NB4 (cell line): ENCODE results near the gene TRAF5.
"Not testable (repeated sequence)": the region's sequence is repeated elsewhere in the genome, so short reads cannot be mapped to it uniquely, and the experiment has no call there.

Source experiments
- DNase-seq: peaks from one replicate; pipeline ENCODE4 v3.0.0; 2010; ENCODE audit warnings: low read depth
- H3K4me3 ChIP-seq: one replicate; pipeline ENCODE4 v1.5.1; 2011; ENCODE audit warnings: mild to moderate bottlenecking, low read depth, low read length, moderate library complexity
- CTCF ChIP-seq: IDR thresholded peaks from one replicate; pipeline ENCODE4 v1.5.1; 2012; ENCODE audit warnings: low read depth, low read length
- MYC ChIP-seq: IDR thresholded peaks from 2 replicates; pipeline ENCODE4 v1.6.1; 2011; ENCODE audit warnings: low read depth, low read length
- POLR2A ChIP-seq: IDR thresholded peaks from 2 replicates; pipeline ENCODE4 v1.6.1; 2011; ENCODE audit warnings: mild to moderate bottlenecking; ENCODE audit not compliant: insufficient read length; ENCODE audit errors: extremely low read depth
- TF ChIP-seq, protein P1 (sequence below): IDR thresholded peaks from 2 replicates; pipeline ENCODE4 v1.6.1; 2011; ENCODE audit warnings: low read depth, low read length

TRAF5 gene

DNA sequence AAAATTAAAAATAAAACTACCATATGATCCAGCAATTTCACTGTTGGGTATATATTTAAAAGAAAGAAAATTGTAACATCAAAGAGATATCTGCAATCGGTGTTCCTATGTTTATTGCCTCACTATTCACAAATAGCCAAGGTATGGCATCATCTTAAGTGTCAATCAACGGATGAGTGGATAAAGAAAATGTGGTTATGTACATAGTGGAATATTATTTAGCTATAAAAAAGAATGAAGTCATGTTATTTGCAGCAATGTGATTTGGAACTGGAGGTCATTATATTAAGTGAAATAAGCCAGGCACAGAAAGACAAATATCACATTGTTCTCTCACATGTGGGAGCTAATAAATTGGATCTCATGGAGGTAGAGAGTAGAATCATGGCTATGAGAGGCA is 89.1 kb downstream of the TRAF5 start:
- no peak for DNase-seq
- TF ChIP-seq, protein P1, sequence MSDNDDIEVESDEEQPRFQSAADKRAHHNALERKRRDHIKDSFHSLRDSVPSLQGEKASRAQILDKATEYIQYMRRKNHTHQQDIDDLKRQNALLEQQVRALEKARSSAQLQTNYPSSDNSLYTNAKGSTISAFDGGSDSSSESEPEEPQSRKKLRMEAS: no peak
- TF ChIP-seq CTCF (no peak), MYC (no peak), POLR2A (no peak)
- H3K4me3 ChIP-seq: peak overlapping the region; percentile 33

DNA sequence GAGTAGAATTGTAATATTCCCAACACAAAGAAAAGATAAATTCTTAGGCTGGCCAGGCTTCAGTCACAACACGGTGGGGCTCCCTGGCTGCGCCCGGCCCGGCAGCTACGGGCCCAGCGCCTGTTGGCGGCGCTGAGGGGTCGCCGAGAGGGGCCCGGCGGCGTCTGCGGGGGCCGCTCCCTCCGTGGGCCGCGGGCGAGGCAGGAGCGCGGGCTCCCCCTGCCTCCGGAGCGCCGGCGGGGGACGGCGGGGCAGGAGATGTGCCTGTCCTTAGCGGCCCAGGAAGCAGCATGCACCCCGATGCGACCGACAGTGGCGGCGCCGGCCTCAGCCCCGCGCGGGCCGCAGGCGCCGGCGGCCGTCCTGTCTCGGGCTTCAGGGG is 89.6 kb downstream of the TRAF5 start:
- DNase-seq: peak; percentile 68
- peak overlapping the region; percentile 33 for H3K4me3 ChIP-seq

- peak; percentile 49 for TF ChIP-seq MYC
- TF ChIP-seq, protein P1: peak; percentile 84
- H3K4me3 ChIP-seq: not testable (repeated sequence)
- peak; percentile 72 for DNase-seq
These were observed 90.1 kb downstream of the TRAF5 start for GRCh38 chr1:211416628-211417323.

GRCh38 chr1:211420389-211420788 is 93.8 kb downstream of the TRAF5 start:
- H3K4me3 ChIP-seq: no peak overlapping the region
- DNase-seq: peak; percentile 58
- TF ChIP-seq, protein P1: peak; percentile 69; the same call in 1 of the 2 replicates
- TF ChIP-seq CTCF: no peak

DNA sequence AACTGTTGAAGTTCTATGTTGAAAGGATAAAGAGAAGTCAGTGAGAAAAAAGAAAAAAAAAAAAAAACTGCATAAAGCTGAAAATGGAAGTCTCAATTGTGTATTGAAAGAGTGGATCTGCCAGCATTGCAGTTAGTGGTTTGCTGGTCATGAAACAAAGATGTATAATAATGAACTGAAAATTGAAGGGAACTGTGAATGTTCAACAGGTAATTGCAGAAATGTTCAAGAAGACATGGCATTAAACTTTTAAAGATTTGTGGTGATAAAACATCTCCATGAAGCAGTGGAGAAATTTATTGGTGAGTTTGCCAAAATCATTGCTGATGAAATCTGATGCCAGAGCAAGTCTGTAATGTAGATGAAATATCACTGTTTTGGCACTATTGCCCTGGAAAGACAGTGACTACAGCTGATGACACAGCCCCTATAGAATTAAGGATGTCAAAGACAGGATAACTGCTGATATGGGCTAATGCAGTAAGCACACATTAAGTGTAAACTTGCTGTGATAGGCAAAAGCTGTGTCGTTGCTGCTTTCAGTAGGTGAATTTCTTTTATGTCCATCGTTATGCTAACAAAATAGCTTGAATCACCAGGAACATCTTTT is 94.3 kb downstream of the TRAF5 start:
- TF ChIP-seq CTCF (no peak), MYC (no peak), POLR2A (no peak)
- TF ChIP-seq, protein P1: no peak
- no peak for DNase-seq
- H3K4me3 ChIP-seq: no peak overlapping the region

DNA sequence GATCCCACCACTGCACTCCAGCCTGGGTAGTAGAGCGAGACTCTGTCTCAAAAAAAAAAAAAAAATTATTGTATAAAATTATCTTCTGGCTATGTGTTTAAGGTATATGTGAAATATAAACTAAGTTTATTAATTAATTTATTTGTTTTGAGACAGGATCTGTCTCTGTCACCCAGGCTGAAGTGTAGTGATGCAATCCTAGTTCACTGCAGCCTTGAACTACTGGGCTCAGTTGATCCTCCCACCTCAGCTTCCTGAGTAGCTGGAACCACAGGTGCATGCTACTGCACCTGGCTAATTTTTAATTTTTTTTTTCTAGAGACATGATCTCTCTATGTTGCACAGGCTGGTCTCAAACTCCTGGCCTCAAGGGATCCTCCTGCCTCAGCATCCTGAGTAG is 97.4 kb downstream of the TRAF5 start:
- TF ChIP-seq POLR2A (no peak), CTCF (no peak), MYC (no peak)
- TF ChIP-seq, protein P1: no peak
- no peak for DNase-seq
- H3K4me3 ChIP-seq: no peak overlapping the region
